OCI-LY7 (cell line): ENCODE data around the gene ADAMTS7.

Experiments used
- CTCF ChIP-seq: fragments of 200-600 bp; sonication (generic); conservative IDR thresholded peaks from 2 replicates; pipeline ENCODE4 v1.5.1; 2014; ENCODE audit warnings: mild to moderate bottlenecking, antibody characterized with exemption, low read length, moderate library complexity, mixed read lengths
- EZH2phosphoT487 ChIP-seq: fragments of 200-600 bp; sonication (generic); IDR thresholded peaks from 2 replicates; pipeline ENCODE4 v1.6.1; 2018; ENCODE audit warnings: low read depth, borderline replicate concordance, mild to moderate bottlenecking, mixed run types, antibody characterized with exemption, low read length, moderate library complexity, mixed read lengths

- no peak for TF ChIP-seq CTCF
- no peak for TF ChIP-seq EZH2phosphoT487
Observed at GRCh38 chr15:78791357-78791756, 19.9 kb downstream of the ADAMTS7 start.
